ENCODE data around the gene CREG2. TPM values are rescaled to one million over a fixed set of nuclear protein-coding genes. Genes with fewer than 3 reads are reported as not detected.

Gene CREG2
- polyA plus RNA-seq, 1 donor from 2014 or later: 1.2 TPM

DNA sequence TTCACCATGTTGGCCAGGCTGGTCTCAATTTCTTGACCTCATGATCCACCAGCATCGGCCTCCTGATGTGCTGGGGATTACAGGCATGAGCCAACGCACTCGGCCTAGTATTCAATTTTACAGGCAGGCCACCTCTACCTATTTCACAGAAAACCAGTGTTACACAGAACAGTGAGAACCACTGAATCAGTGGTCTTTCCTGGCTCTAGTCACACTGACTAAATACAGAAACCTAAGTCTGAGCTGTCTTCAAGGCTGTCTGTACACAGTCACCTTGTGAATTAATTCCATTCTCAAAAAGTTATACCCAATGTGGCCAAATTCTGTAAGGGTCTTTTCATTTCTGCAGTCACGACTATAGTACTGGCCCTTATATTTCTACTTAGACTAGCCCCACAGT, 82.3 kb downstream of the CREG2 start:
- H3K9ac ChIP-seq (ENCODE audit: low read length): no peak overlapping the region
- no peaks in the 10 kb centered on the region for H3K36me3 ChIP-seq (ENCODE audit: insufficient read depth, low read length)
- no peaks in the 10 kb centered on the region for H3F3A ChIP-seq (ENCODE audit: insufficient read depth, low read length, poor library complexity, severe bottlenecking)
- H3K9me2 ChIP-seq (ENCODE audit: insufficient read depth, low read length): no peaks in the 10 kb centered on the region
- peak overlapping the region; percentile 93 for H3K4me3 ChIP-seq (ENCODE audit: low read length)
- H3K4me2 ChIP-seq (ENCODE audit: low read length): no peak overlapping the region
- H2AFZ ChIP-seq (ENCODE audit: low read depth, low read length): no peak overlapping the region
- no peaks in the 10 kb centered on the region for H4K20me1 ChIP-seq (ENCODE audit: insufficient read depth)
- no peaks in the 10 kb centered on the region for H3K27me3 ChIP-seq (ENCODE audit: insufficient read depth, low read depth, low read length)
- H3K79me2 ChIP-seq (replicated peaks; ENCODE audit: insufficient read depth, low read length): peaks cover 32% of the 10 kb centered on the region
- no peak overlapping the region for H3K27ac ChIP-seq (ENCODE audit: low read length)
- H3K9me3 ChIP-seq (ENCODE audit: low read length): no peaks in the 10 kb centered on the region
- TF ChIP-seq, protein P1, sequence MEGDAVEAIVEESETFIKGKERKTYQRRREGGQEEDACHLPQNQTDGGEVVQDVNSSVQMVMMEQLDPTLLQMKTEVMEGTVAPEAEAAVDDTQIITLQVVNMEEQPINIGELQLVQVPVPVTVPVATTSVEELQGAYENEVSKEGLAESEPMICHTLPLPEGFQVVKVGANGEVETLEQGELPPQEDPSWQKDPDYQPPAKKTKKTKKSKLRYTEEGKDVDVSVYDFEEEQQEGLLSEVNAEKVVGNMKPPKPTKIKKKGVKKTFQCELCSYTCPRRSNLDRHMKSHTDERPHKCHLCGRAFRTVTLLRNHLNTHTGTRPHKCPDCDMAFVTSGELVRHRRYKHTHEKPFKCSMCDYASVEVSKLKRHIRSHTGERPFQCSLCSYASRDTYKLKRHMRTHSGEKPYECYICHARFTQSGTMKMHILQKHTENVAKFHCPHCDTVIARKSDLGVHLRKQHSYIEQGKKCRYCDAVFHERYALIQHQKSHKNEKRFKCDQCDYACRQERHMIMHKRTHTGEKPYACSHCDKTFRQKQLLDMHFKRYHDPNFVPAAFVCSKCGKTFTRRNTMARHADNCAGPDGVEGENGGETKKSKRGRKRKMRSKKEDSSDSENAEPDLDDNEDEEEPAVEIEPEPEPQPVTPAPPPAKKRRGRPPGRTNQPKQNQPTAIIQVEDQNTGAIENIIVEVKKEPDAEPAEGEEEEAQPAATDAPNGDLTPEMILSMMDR (IDR thresholded peaks at IDR 0.05; ENCODE audit: poor library complexity, severe bottlenecking): no peak
- TF ChIP-seq MXI1 (conservative IDR thresholded peaks at IDR 0.05; ENCODE audit: poor library complexity, severe bottlenecking) (no peak), RAD21 (conservative IDR thresholded peaks at IDR 0.05) (no peak), EZH2 (IDR thresholded peaks at IDR 0.05; ENCODE audit: borderline replicate concordance, insufficient read depth, low read length, poor library complexity, severe bottlenecking) (no peak), EP300 (conservative IDR thresholded peaks at IDR 0.05; ENCODE audit: poor library complexity, severe bottlenecking) (no peak), POLR2AphosphoS5 (IDR thresholded peaks at IDR 0.05) (no peak), TAF1 (IDR thresholded peaks at IDR 0.05; ENCODE audit: low read depth) (no peak)
- TF ChIP-seq, protein P2, sequence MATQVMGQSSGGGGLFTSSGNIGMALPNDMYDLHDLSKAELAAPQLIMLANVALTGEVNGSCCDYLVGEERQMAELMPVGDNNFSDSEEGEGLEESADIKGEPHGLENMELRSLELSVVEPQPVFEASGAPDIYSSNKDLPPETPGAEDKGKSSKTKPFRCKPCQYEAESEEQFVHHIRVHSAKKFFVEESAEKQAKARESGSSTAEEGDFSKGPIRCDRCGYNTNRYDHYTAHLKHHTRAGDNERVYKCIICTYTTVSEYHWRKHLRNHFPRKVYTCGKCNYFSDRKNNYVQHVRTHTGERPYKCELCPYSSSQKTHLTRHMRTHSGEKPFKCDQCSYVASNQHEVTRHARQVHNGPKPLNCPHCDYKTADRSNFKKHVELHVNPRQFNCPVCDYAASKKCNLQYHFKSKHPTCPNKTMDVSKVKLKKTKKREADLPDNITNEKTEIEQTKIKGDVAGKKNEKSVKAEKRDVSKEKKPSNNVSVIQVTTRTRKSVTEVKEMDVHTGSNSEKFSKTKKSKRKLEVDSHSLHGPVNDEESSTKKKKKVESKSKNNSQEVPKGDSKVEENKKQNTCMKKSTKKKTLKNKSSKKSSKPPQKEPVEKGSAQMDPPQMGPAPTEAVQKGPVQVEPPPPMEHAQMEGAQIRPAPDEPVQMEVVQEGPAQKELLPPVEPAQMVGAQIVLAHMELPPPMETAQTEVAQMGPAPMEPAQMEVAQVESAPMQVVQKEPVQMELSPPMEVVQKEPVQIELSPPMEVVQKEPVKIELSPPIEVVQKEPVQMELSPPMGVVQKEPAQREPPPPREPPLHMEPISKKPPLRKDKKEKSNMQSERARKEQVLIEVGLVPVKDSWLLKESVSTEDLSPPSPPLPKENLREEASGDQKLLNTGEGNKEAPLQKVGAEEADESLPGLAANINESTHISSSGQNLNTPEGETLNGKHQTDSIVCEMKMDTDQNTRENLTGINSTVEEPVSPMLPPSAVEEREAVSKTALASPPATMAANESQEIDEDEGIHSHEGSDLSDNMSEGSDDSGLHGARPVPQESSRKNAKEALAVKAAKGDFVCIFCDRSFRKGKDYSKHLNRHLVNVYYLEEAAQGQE (IDR thresholded peaks at IDR 0.05; ENCODE audit: borderline replicate concordance): no peak

DNA sequence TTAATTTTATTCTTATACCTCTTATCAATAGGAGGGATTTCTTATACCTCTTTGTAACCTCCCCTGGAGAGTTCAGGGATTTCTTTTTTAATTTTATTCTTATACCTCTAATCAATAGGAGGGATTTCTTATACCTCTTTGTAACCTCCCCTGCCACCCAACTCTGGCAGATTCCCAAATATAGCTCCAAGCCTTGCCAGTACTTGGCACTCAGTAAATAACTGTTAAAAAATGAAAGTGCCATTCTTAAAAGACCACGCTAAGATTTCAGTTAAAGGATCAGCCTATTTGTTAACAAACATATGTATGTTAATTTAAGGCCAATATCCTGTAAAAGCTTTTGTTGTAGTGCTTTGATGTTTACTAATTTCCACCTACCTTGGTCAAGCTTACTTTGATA, 83.6 kb downstream of the CREG2 start:
- Histone ChIP-seq H2AFZ (ENCODE audit: low read depth, low read length) (no peak overlapping the region), H3F3A (ENCODE audit: insufficient read depth, low read length, poor library complexity, severe bottlenecking) (no peaks in the 10 kb centered on the region), H3K9me3 (ENCODE audit: low read length) (no peaks in the 10 kb centered on the region), H3K9me2 (ENCODE audit: insufficient read depth, low read length) (no peaks in the 10 kb centered on the region), H3K27ac (ENCODE audit: low read length) (no peak overlapping the region), H3K79me2 (replicated peaks; ENCODE audit: insufficient read depth, low read length) (peaks cover 33% of the 10 kb centered on the region), H4K20me1 (ENCODE audit: insufficient read depth) (no peaks in the 10 kb centered on the region), H3K27me3 (ENCODE audit: insufficient read depth, low read depth, low read length) (no peaks in the 10 kb centered on the region), H3K4me2 (ENCODE audit: low read length) (no peak overlapping the region), H3K9ac (ENCODE audit: low read length) (no peak overlapping the region), H3K4me3 (ENCODE audit: low read length) (no peak overlapping the region), H3K36me3 (ENCODE audit: insufficient read depth, low read length) (no peaks in the 10 kb centered on the region)
- TF ChIP-seq TAF1 (IDR thresholded peaks at IDR 0.05; ENCODE audit: low read depth): no peak
- TF ChIP-seq POLR2AphosphoS5 (IDR thresholded peaks at IDR 0.05): no peak
- TF ChIP-seq EZH2 (IDR thresholded peaks at IDR 0.05; ENCODE audit: borderline replicate concordance, insufficient read depth, low read length, poor library complexity, severe bottlenecking): no peak
- TF ChIP-seq EP300 (conservative IDR thresholded peaks at IDR 0.05; ENCODE audit: poor library complexity, severe bottlenecking): no peak
- TF ChIP-seq MXI1 (conservative IDR thresholded peaks at IDR 0.05; ENCODE audit: poor library complexity, severe bottlenecking): no peak
- no peak for TF ChIP-seq SMC3 (conservative IDR thresholded peaks at IDR 0.05; ENCODE audit: poor library complexity)
- TF ChIP-seq, protein P1 (IDR thresholded peaks at IDR 0.05; ENCODE audit: poor library complexity, severe bottlenecking): no peak
- no peak for TF ChIP-seq RAD21 (conservative IDR thresholded peaks at IDR 0.05)
- TF ChIP-seq, protein P2 (IDR thresholded peaks at IDR 0.05; ENCODE audit: borderline replicate concordance): no peak

All from neural cell (in vitro differentiated cells).